ENCODE data around the gene SH2D3C. TPM values are rescaled to one million over a fixed set of nuclear protein-coding genes. Genes with fewer than 3 reads are reported as not detected.
A peak's percentile ranks its signal among the peaks of the same experiment; 100 is the strongest.

Gene SH2D3C
- total and polyA plus RNA-seq, 2 of the 8 experiments (the other 6 are each of a cell fraction or from before 2014, with no cell fraction given) = 6.4 to 8.1 TPM

- Histone ChIP-seq H3K14ac (ENCODE audit: insufficient read length) (no peak overlapping the region), H3K79me1 (ENCODE audit: low read depth, low read length) (no peaks in the 10 kb centered on the region), H3K4me1 (replicated peaks in 1 of 4; ENCODE audit: control insufficient read depth in 3 of 4, insufficient read depth in 4 of 4, low read length in 3 of 4) (no peaks in the 10 kb centered on the region), H2AK5ac (ENCODE audit: low read depth, low read length) (no peak overlapping the region; the same call in 1 of the 2 replicates), H3K9ac (replicated peaks in 1 of 4; ENCODE audit: extremely low read depth in 1 of 4, low read depth in 3 of 4, low read length in 3 of 4) (no peak overlapping the region), H3K79me2 (ENCODE audit: control insufficient read depth in 1 of 2, insufficient read depth in 2 of 2, low read length in 2 of 2) (no peaks in the 10 kb centered on the region), H2BK20ac (ENCODE audit: low read length) (0 out of 2 replicates have a peak overlapping the region, but pooled peaks have one; percentile 72), H3K27me3 (replicated peaks in 1 of 4; ENCODE audit: control insufficient read depth in 3 of 4, extremely low read depth in 1 of 4, insufficient read depth in 3 of 4, low read length in 3 of 4) (no peaks in the 10 kb centered on the region), H4K8ac (ENCODE audit: extremely low read depth, insufficient read depth, low read length) (no peak overlapping the region), H2BK12ac (ENCODE audit: low read depth, low read length) (no peak overlapping the region), H3K23me2 (ENCODE audit: low read depth, low read length) (no peaks in the 10 kb centered on the region; the same call in 1 of the 2 replicates), H3K4ac (replicated peaks; ENCODE audit: insufficient read length, low read depth, low read length) (no peak overlapping the region), H4K5ac (ENCODE audit: insufficient read length, low read depth, low read length) (no peak overlapping the region), H3K9me3 (ENCODE audit: insufficient read depth in 2 of 2, low read depth in 1 of 2, low read length in 1 of 2) (no peaks in the 10 kb centered on the region), H3K56ac (replicated peaks; ENCODE audit: insufficient read length, low read depth, low read length) (no peak overlapping the region), H3K4me2 (ENCODE audit: insufficient read depth in 1 of 2, low read depth in 2 of 2, low read length in 2 of 2) (no peak overlapping the region), H3K36me3 (ENCODE audit: control insufficient read depth in 2 of 4, insufficient read depth in 4 of 4, low read length in 3 of 4) (peaks cover 0 to 11% (median 5%) of the 10 kb centered on the region in 4 experiments; a peak in 6 of 8 replicates), H3K18ac (ENCODE audit: extremely low read depth, low read length) (no peak overlapping the region), H2BK5ac (ENCODE audit: low read depth, low read length) (0 out of 2 replicates have a peak overlapping the region, but pooled peaks have one; percentile 16), H3K23ac (ENCODE audit: insufficient read length) (no peak overlapping the region), H4K20me1 (replicated peaks in 1 of 2; ENCODE audit: control insufficient read depth in 1 of 2, insufficient read depth in 2 of 2, low read length in 2 of 2) (peaks cover 2 to 8% of the 10 kb centered on the region in 2 experiments), H3K27ac (ENCODE audit: low read depth, low read length) (no peak overlapping the region), H2AFZ (ENCODE audit: low read length) (no peak overlapping the region), H2BK120ac (replicated peaks; ENCODE audit: low read depth, low read length) (no peak overlapping the region), H2BK15ac (ENCODE audit: low read length) (no peak overlapping the region), H4K91ac (replicated peaks; ENCODE audit: insufficient read length, low read length) (no peak overlapping the region), H3K4me3 (ENCODE audit: extremely low read depth in 1 of 4, insufficient read depth in 2 of 4, low read depth in 3 of 4, low read length in 4 of 4) (no peak overlapping the region)
- FAIRE-seq (no peak), DNase-seq (ENCODE audit: low read depth in 1 of 2, low spot score in 2 of 2) (no peak)
- WGBS, 2 experiments (ENCODE audit: extremely low coverage in 1 of 2, insufficient coverage in 1 of 2, insufficient read length in 1 of 2, insufficient replicate concordance in 2 of 2, low coverage in 1 of 2, low lambda C conversion rate in 2 of 2, missing lambda C conversion rate in 1 of 2) = 95% methylated on average over 8 of the region's 8 CpGs; no CpG with 5 or more reads in 1 of the 2 experiments
- TF ChIP-seq POLR2A (IDR thresholded peaks at IDR 0.05; ENCODE audit: control extremely low read depth in 1 of 2, low read depth in 2 of 2, low read length in 2 of 2) (0 out of 3 replicates have a peak, but pooled peaks of 1 of the 2 experiments have one; percentile 9), ASH2L (IDR thresholded peaks at IDR 0.05; ENCODE audit: low read length) (no peak)
- CTCF ChIA-PET (ENCODE audit: partially characterized antibody) = interaction anchor here (0.9 to 2.1 kb wide), 3 partner anchors 28 to 78 kb away, joined by 3 to 7 read pairs (median 3); no protein-coding TSS in a partner anchor
- POLR2A ChIA-PET (ENCODE audit: partially characterized antibody) = interaction anchor here (0.7 to 2.0 kb wide), 4 partner anchors 9 to 345 kb away, joined by 3 to 9 read pairs (median 4); partner anchors contain the start of genes ENG, LRSAM1 and RPL12
Observed at GRCh38 chr9:127796225-127796813, 17.9 kb upstream of the SH2D3C start.
